CD4-positive, alpha-beta T cell treated with Interleukin-6 for 4 hours (primary cell): ENCODE data around the gene LIMS1.

ENCODE experiments used
- DNase-seq: peaks from one replicate; pipeline ENCODE4 v3.0.0-alpha.2; 2020; ENCODE audit warnings: mixed read lengths

The LIMS1 gene

DNA sequence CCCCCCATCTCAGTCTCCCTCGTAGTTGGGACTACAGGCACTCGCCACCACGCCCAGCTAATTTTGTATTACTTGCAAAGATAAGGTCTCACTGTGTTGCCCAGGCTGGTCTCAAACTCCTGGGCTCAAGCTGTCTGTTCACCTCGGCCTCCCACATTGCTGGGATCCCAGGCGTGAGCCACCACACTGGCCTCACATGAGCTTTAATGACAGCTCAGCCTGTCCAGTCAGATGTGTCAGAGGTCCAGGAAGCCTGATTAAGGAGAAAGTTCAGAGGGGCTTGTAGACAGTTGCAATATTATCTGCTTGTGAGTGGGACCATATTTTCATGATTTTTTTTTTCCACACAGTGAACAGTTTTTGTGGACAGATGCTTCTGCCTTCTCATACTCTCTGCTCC lies 82.0 kb downstream of the LIMS1 start:
- DNase-seq: no peak

DNA sequence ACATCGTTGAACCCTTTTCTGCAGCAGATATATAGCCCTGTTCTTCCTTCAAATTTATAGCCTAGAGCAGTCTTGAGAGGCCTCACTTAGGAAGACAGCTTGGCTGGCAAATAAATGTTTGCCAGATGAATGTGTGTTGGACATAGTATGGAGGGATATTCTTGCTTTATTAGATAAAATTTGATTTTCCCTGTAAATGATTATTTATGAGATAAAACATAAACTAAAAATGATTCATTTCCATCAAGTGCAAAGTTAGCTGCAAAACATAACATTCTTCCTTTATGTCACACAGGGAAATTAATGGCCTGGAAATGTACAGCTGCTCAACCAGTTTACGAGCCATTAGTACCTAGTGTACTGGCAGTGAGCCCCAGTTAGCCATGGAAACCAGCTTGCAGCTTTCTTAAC lies 82.5 kb downstream of the LIMS1 start:
- no peak for DNase-seq

DNA sequence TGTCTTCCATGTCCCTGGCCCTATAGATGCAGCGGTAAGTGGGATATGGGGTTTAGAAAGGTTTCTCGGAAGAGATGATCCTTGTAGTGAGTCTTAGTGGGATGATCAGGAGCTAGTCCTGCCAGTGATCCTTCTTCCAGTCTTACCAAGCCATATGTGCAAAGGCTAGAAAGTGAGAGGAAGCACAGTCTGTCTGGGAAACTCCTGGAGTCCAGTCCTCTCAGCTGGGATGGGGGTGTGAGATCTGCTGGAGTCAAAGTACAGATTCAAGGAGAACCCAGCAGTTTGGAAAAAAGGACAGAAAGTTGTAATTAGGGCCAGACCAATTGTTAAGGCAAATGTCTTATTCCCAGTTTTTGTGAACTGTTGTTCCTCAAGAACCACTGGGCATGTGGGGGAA lies 83.3 kb downstream of the LIMS1 start:
- DNase-seq: no peak

GRCh38 chr2:108619925-108620620 lies 85.8 kb downstream of the LIMS1 start:
- no peak for DNase-seq

DNA sequence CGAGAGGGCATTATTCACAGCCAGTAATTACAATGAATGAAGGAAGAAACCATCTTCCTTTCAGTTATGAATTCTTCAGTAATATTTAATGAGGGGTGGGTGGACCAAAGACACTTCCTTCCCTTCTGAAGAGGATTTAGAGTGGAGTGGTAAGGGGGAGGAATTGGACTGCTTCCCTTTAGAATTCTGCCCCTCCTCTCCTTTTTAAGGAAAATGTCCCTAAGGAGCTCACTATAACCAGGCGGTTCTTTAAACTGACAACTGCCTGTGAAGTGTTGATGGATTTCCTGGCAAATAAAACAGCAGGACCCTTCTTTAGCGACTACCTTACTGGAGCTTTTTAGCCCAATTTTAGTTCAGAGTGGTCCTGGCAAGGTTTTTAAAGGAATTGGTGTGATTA lies 86.4 kb downstream of the LIMS1 start:
- no peak for DNase-seq

DNA sequence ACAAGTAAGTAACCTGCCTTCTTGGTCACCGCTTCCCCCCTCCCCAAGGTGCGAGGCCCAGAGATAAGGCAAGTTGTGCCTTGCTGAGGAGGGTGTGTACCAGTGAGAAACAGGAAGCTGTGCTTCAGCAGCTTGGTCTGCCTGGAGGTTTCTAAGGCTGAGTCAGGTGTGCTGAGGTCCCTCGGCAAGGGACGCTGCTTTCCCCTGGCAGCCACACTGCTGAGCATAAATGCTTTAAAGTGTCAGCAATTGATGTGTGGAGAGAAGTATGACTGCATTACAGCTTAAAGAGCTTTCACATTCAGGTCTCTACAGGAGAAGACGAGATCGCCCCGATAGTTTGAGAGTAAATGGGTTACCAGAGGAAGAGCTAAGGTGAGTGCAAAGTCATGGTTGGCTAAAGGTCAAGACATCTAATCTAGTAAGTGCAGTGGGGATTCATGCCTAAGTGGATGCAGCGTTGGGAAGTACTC lies 86.9 kb downstream of the LIMS1 start:
- peak; percentile 86 for DNase-seq

GRCh38 chr2:108621687-108622681 lies 87.7 kb downstream of the LIMS1 start:
- DNase-seq: peak; percentile 59

GRCh38 chr2:108623616-108624015 lies 89.3 kb downstream of the LIMS1 start:
- no peak for DNase-seq

- DNase-seq: no peak
Observed at GRCh38 chr2:108625186-108625827, 91.0 kb downstream of the LIMS1 start.

DNA sequence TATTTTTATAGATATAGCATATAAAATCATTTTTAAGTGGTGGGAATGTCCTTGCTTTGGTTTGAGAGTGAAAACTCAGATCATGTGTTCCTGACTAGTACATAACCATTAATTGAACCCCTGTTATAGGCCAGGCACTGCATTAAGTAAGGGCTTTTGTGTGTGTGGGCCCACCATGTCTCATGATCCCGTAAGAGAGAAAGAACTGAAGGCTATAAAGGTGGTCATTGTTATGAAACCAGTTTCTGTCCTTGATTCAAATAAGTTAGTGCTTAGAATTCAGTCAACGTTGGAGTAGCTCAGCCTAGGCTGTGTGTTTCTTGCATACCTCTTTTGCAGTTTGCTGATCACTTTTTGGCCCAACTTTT lies 91.5 kb downstream of the LIMS1 start:
- no peak for DNase-seq

DNA sequence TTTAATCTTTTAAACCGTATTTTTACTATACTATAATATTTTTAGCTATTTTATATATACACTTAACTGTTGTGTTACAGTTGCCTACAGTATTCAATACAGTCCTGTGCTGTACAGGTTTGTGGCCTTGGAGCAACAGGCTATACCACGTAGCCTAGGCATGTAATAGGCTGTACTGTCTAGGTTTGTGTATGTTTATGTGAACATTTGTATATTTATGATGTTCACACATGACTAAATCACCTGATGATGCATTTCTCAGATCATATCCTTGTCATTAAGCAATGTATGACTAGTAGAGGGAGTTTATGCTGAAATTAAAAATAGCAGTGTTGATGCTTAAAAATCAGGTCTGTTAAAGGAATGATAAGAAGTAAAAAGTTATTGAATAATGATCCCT lies 92.7 kb downstream of the LIMS1 start:
- no peak for DNase-seq

GRCh38 chr2:108627911-108628567 lies 93.8 kb downstream of the LIMS1 start:
- DNase-seq: no peak

GRCh38 chr2:108628936-108629335 lies 94.7 kb downstream of the LIMS1 start:
- no peak for DNase-seq

GRCh38 chr2:108629417-108629816 lies 95.1 kb downstream of the LIMS1 start:
- DNase-seq: no peak

DNA sequence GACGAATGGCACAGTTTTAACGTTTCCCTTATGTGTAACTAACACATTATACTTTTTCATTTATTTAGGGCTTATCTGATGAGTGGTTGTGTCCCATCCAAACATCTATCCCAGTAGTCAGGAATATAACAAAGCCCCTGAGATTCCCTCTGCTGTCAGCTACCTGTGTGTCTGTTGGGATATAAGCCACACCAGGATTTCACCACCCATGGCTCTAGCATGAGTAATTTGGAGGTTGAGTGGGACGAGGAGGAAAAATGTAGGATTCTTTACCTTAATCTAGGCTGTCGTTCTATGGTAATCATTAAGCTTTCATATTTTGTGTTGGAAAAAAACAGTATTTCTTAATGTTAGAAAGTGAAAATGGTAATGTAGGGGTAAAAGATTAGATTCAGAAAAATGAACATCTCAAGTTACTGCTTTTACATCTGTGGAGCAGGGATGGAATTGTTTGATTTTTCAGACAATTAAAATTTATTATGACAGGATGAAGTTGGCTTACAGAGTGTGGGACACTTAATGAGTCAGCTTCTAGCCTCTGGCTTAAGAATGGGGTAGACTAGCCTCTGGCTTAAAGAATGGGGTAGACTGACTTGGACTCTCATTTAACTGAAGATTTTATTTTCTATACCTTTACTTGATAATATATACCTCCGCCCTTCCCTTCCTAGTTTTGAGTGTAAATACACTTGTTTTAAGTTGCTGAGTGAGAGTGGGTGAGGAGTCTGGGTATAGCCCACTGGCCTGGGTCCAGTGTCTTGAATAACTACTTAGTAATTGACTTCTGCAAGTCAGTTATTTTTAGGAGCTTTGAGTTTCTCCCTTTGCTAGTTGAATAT lies 96.5 kb downstream of the LIMS1 start:
- no peak for DNase-seq

- DNase-seq: no peak
Observed at GRCh38 chr2:108632332-108633160, 98.3 kb downstream of the LIMS1 start.

GRCh38 chr2:108633409-108633808 lies 99.1 kb downstream of the LIMS1 start:
- DNase-seq: no peak

DNA sequence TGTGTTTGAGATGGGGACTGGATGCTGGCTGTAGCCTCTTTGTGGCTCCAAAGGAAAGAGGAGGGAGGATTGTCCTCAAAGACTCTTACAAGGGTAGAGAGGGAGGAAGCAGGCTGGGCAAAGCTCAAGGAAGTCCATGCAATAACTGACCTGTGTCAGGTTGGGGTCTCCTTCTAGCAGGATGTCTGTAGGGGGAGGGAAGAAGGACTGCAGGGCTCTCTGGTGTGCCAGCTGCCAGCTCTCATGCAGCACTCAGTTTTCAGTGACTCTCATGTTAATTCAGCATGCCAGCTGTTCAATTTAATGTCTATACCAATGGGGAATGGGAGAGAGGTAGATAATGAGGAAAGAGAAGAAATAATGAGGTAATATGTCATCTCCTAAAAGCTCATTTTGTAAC lies 99.7 kb downstream of the LIMS1 start:
- DNase-seq: no peak

DNA sequence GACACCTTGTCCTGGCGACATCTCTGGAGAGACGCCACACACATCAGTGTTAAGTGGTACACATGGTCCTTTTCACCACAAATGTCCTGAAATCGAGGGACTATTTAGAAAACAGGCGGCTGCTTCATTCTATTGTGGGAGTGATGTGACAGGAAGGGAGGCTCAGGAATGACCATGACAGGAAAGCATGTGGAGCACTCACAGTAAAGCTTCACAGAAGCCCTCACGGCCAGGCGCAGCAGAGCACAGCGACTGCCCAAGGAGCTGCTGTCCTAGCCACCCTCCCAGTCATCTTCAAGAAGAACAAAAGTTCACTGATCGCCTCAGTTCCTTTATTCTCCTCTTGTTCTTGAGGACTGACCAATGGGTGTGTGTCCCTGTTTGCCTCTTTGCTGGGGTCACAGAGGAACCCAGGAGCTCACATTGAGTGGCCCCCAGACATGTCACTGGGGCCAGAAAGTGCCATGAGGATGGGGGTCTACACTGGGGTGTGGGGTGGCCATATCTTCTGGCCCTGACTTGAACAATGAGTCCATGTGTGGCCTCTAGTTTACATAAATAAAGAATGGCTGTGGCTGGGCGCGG lies 100.4 kb downstream of the LIMS1 start:
- no peak for DNase-seq

- DNase-seq: no peak
Observed at GRCh38 chr2:108635630-108636354, 101.5 kb downstream of the LIMS1 start.
